GM13977 (cell line): ENCODE data around the gene TNFAIP2.
"Not testable (repeated sequence)": the region's sequence is repeated elsewhere in the genome, so short reads cannot be mapped to it uniquely, and the experiment has no call there.

Source experiments
- DNase-seq: peaks from one replicate; pipeline ENCODE4 v3.0.0; 2012; ENCODE audit warnings: low spot score
- CTCF ChIP-seq: IDR thresholded peaks from 2 replicates; pipeline ENCODE4 v1.5.1; 2012; ENCODE audit warnings: mild to moderate bottlenecking, control low read depth; ENCODE audit not compliant: insufficient read depth; ENCODE audit errors: extremely low read depth, missing control alignments
- in situ Hi-C: fragments of 300-500 bp; cut with MboI; formaldehyde crosslinking; loops from one replicate; pipeline ENCODE4 v1.12.0; 2022; ENCODE audit warnings: low sequenced_read_pairs, low pct_unique_long_range_greater_than_20kb, mixed read lengths, inconsistent platforms; ENCODE audit not compliant: unreplicated experiment

TNFAIP2 gene

GRCh38 chr14:103164779-103165178 lies 41.5 kb downstream of the TNFAIP2 start:
- no peak for TF ChIP-seq CTCF
- no peak for DNase-seq
- in situ Hi-C loops: no loop called here

GRCh38 chr14:103165323-103165722 lies 42.1 kb downstream of the TNFAIP2 start:
- in situ Hi-C loops: no loop called here
- no peak for DNase-seq
- TF ChIP-seq CTCF: no peak

GRCh38 chr14:103169954-103170353 lies 46.7 kb downstream of the TNFAIP2 start:
- TF ChIP-seq CTCF: no peak
- in situ Hi-C loops: no loop called here
- no peak for DNase-seq

DNA sequence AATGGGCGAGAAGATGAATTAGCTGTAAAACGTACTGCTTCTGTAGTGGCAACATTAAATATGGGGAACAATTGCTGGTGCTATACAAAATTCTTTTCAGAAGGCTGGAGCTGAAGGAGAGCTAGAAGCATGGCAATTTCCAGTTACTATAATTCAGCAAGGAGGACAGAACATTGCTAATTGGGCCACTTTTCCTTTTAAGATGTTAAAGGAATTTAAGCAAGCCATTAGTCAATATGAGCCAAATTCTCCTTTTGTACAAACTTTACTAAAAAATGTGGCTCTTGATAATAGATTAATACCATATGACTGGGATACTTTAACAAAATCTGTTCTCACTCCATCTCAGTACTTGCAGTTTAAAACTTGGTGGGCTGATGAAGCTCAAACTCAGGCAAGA lies 47.9 kb downstream of the TNFAIP2 start:
- DNase-seq, in situ Hi-C loops: not testable (repeated sequence)

DNA sequence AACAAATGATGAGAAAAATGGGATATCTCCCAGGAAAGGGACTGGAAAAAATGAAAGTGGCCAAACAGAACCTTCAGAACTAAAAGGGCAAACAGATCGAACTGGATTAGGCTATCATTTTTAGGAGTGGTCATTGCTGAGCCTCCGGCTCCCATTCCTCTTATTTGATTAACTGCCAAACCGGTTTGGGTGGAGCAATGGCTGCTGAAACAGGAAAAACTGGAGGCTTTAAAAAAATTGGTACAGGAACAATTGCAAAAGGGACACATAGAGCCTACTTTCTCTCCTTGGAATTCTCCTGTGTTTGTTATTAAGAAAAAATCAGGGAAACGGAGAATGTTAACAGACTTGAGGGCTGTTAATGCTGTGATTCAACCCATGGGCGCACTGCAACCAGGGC lies 49.7 kb downstream of the TNFAIP2 start:
- TF ChIP-seq CTCF: no peak
- no peak for DNase-seq
- in situ Hi-C loops: no loop called here

GRCh38 chr14:103173887-103174286 lies 50.6 kb downstream of the TNFAIP2 start:
- in situ Hi-C loops, DNase-seq: not testable (repeated sequence)

- DNase-seq, in situ Hi-C loops: not testable (repeated sequence)
Observed at GRCh38 chr14:103176176-103176575, 52.9 kb downstream of the TNFAIP2 start.

DNA sequence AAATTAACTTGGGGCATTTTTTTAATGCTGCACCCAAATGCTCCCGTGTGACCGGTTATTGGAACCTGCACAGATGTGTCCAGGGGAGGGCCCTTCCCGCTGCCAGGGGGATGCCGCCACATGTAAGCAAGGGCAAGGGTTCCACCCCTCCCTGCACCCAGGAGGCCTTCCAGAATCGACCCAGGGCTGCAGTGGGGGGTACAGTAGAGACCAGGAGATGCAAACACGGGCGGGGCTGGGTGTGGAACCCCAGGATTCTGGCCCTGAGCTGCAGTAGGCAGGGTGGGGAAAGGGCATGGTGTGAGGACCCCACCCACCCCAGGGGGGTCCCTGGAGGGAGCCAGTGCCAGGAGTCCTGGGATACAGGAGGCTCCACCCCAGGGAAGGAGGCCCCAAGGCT lies 54.1 kb downstream of the TNFAIP2 start:
- in situ Hi-C loops: no loop called here
- TF ChIP-seq CTCF: no peak
- DNase-seq: no peak
